Measurements from ENCODE around the gene NRCAM. TPM values are rescaled to one million over a fixed set of nuclear protein-coding genes. Genes with fewer than 3 reads are reported as not detected.

NRCAM gene
- total and polyA plus RNA-seq, 2 of the 8 experiments (the other 6 are each of a cell fraction or from before 2014, with no cell fraction given) = 2.7 to 3.8 TPM

DNA sequence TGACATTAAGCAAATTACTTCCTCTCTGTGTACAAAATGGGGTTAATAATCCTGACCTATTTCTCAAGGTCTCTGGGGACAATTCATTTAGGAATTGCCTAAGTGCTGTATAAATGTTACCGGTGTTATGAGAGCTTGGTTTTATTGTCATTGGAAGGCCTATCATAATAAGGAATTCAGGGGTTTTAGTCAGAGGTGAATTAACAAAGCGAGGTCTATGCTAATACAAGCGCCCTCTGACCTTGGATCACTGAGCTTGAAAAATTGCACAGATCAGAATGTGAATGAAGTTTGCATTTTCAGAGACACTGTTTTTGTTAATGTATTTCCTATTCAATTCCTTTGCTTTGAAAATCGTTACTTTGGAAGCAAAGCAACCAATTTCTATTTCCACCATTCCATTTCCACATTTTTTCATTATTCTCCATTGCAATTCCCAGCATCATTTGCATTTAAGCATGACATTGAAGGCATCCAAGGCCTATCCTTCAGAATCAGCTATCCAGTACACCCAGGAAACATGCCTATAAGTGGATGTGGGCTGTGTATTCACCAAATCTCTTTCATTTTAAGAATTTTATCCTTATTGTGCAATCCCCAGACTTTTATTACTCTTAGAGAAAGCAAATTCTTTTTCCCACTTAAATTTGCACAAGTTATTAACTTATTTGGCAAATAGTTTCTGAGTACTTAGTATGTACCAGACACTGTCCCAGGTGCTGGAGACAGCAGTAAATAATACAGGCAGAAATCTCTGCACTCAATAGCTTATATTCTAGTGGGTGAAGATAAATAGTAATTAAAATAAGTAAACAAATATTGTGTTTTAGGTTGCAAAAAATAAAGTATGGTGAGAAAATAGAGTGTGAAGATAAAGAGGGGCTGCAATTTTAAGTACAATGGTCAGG, 133.1 kb downstream of the NRCAM start (continued):
- TF ChIP-seq BRCA1 (IDR thresholded peaks at IDR 0.05; ENCODE audit: low read depth, low read length) (no peak), TCF12 (IDR thresholded peaks at IDR 0.05; ENCODE audit: low read depth, low read length) (no peak), MAFK (IDR thresholded peaks at IDR 0.05; ENCODE audit: low read depth, low read length) (no peak), KDM5A (IDR thresholded peaks at IDR 0.05; ENCODE audit: low read length) (no peak)
- TF ChIP-seq, protein P1, sequence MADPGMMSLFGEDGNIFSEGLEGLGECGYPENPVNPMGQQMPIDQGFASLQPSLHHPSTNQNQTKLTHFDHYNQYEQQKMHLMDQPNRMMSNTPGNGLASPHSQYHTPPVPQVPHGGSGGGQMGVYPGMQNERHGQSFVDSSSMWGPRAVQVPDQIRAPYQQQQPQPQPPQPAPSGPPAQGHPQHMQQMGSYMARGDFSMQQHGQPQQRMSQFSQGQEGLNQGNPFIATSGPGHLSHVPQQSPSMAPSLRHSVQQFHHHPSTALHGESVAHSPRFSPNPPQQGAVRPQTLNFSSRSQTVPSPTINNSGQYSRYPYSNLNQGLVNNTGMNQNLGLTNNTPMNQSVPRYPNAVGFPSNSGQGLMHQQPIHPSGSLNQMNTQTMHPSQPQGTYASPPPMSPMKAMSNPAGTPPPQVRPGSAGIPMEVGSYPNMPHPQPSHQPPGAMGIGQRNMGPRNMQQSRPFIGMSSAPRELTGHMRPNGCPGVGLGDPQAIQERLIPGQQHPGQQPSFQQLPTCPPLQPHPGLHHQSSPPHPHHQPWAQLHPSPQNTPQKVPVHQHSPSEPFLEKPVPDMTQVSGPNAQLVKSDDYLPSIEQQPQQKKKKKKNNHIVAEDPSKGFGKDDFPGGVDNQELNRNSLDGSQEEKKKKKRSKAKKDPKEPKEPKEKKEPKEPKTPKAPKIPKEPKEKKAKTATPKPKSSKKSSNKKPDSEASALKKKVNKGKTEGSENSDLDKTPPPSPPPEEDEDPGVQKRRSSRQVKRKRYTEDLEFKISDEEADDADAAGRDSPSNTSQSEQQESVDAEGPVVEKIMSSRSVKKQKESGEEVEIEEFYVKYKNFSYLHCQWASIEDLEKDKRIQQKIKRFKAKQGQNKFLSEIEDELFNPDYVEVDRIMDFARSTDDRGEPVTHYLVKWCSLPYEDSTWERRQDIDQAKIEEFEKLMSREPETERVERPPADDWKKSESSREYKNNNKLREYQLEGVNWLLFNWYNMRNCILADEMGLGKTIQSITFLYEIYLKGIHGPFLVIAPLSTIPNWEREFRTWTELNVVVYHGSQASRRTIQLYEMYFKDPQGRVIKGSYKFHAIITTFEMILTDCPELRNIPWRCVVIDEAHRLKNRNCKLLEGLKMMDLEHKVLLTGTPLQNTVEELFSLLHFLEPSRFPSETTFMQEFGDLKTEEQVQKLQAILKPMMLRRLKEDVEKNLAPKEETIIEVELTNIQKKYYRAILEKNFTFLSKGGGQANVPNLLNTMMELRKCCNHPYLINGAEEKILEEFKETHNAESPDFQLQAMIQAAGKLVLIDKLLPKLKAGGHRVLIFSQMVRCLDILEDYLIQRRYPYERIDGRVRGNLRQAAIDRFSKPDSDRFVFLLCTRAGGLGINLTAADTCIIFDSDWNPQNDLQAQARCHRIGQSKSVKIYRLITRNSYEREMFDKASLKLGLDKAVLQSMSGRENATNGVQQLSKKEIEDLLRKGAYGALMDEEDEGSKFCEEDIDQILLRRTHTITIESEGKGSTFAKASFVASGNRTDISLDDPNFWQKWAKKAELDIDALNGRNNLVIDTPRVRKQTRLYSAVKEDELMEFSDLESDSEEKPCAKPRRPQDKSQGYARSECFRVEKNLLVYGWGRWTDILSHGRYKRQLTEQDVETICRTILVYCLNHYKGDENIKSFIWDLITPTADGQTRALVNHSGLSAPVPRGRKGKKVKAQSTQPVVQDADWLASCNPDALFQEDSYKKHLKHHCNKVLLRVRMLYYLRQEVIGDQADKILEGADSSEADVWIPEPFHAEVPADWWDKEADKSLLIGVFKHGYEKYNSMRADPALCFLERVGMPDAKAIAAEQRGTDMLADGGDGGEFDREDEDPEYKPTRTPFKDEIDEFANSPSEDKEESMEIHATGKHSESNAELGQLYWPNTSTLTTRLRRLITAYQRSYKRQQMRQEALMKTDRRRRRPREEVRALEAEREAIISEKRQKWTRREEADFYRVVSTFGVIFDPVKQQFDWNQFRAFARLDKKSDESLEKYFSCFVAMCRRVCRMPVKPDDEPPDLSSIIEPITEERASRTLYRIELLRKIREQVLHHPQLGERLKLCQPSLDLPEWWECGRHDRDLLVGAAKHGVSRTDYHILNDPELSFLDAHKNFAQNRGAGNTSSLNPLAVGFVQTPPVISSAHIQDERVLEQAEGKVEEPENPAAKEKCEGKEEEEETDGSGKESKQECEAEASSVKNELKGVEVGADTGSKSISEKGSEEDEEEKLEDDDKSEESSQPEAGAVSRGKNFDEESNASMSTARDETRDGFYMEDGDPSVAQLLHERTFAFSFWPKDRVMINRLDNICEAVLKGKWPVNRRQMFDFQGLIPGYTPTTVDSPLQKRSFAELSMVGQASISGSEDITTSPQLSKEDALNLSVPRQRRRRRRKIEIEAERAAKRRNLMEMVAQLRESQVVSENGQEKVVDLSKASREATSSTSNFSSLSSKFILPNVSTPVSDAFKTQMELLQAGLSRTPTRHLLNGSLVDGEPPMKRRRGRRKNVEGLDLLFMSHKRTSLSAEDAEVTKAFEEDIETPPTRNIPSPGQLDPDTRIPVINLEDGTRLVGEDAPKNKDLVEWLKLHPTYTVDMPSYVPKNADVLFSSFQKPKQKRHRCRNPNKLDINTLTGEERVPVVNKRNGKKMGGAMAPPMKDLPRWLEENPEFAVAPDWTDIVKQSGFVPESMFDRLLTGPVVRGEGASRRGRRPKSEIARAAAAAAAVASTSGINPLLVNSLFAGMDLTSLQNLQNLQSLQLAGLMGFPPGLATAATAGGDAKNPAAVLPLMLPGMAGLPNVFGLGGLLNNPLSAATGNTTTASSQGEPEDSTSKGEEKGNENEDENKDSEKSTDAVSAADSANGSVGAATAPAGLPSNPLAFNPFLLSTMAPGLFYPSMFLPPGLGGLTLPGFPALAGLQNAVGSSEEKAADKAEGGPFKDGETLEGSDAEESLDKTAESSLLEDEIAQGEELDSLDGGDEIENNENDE (IDR thresholded peaks at IDR 0.05; ENCODE audit: insufficient replicate concordance, low read length) = no peak

All from H1 (cell line).